Pericardium fibroblast (primary cell): ENCODE measurements around the gene LCE1E. TPM values are rescaled to one million over a fixed set of nuclear protein-coding genes. Genes with fewer than 3 reads are reported as not detected.

Experiments
- total RNA-seq: library from RNA; depleted of rRNA; stranded (reverse); fragments of >200 nt; gene quantifications from 2 replicates; pipeline ENCODE4 v1.2.3, GENCODE V29; 2015

The LCE1E gene
- total RNA-seq, result not detected in 2 replicates

GRCh38 chr1:152786077-152786476 lies at the start of gene LCE1E:
LCE1E (plus strand) TSS chr1:152786257; CDS start chr1:152787300, 1,043 bp downstream.

GRCh38 chr1:152757747-152758146 lies 28.3 kb upstream of the LCE1E start, which contains the start of gene KPRP:
KPRP (plus strand) TSS chr1:152758025; CDS start chr1:152759589, 1,564 bp downstream.

GRCh38 chr1:152774875-152775274 lies 11.2 kb upstream of the LCE1E start, which contains the start of gene LCE1F:
LCE1F (plus strand) TSS chr1:152775140; CDS start chr1:152776372, 1,232 bp downstream.

GRCh38 chr1:152796421-152796820 lies 10.4 kb downstream of the LCE1E start, which contains the start of gene LCE1D:
LCE1D (plus strand) TSS chr1:152796721; CDS start chr1:152797795, 1,074 bp downstream.

GRCh38 chr1:152806576-152806975 lies 20.5 kb downstream of the LCE1E start, which contains the start of gene LCE1C:
LCE1C (minus strand) TSS chr1:152806651; CDS start chr1:152805478, 1,173 bp downstream.

GRCh38 chr1:152811671-152812070 lies 25.6 kb downstream of the LCE1E start, which contains the start of gene LCE1B:
LCE1B (plus strand) TSS chr1:152811971; CDS start chr1:152812447, 476 bp downstream.

GRCh38 chr1:152827173-152827572 lies 41.1 kb downstream of the LCE1E start, which contains the start of gene LCE1A:
LCE1A (plus strand) TSS chr1:152827473; CDS start chr1:152827473, 0 bp downstream.

Other genes with a start within 250 kb of the LCE1E start
- gene LCE3E, start 219.5 kb upstream of the LCE1E start, total RNA-seq, result not detected in 2 replicates
- gene LCE3D, start 205.7 kb upstream of the LCE1E start, total RNA-seq, result not detected in 2 replicates
- gene LCE3C, start 186.0 kb upstream of the LCE1E start, total RNA-seq, result not detected in 2 replicates
- not detected in 2 replicates for gene LCE3B, start 172.4 kb upstream of the LCE1E start, total RNA-seq
- gene LCE3A, start 163.2 kb upstream of the LCE1E start, total RNA-seq, result not detected in 2 replicates
- not detected in 2 replicates for gene LCE2D, start 122.9 kb upstream of the LCE1E start, total RNA-seq
- not detected in 2 replicates for gene LCE2C, start 111.0 kb upstream of the LCE1E start, total RNA-seq
- gene LCE2B, start 100.1 kb upstream of the LCE1E start, total RNA-seq, result not detected in 2 replicates
- not detected in 2 replicates for gene LCE2A, start 87.9 kb upstream of the LCE1E start, total RNA-seq
- gene LCE4A, start 78.1 kb upstream of the LCE1E start, total RNA-seq, result not detected in 2 replicates
- not detected in 2 replicates for gene KPRP, start 28.2 kb upstream of the LCE1E start, total RNA-seq
- not detected in 2 replicates for gene LCE1F, start 11.1 kb upstream of the LCE1E start, total RNA-seq
- gene LCE1D, start 10.5 kb downstream of the LCE1E start, total RNA-seq, result not detected in 2 replicates
- not detected in 2 replicates for gene LCE1C, start 20.4 kb downstream of the LCE1E start, total RNA-seq
- gene LCE1B, start 25.7 kb downstream of the LCE1E start, total RNA-seq, result not detected in 2 replicates
- gene LCE1A, start 41.2 kb downstream of the LCE1E start, total RNA-seq, result not detected in 2 replicates
- gene LCE6A, start 56.6 kb downstream of the LCE1E start, total RNA-seq, result not detected in 2 replicates
- not detected in 2 replicates for gene LCE7A, start 73.7 kb downstream of the LCE1E start, total RNA-seq
- not detected in 2 replicates for gene SMCP, start 92.1 kb downstream of the LCE1E start, total RNA-seq
- not detected in 2 replicates for gene IVL, start 122.3 kb downstream of the LCE1E start, total RNA-seq
- gene SPRR5, start 160.9 kb downstream of the LCE1E start, total RNA-seq, result not detected in 2 replicates
- gene SPRR4, start 184.4 kb downstream of the LCE1E start, total RNA-seq, result not detected in 2 replicates
- not detected in 2 replicates for gene SPRR1A, start 197.8 kb downstream of the LCE1E start, total RNA-seq
- gene SPRR3, start 215.5 kb downstream of the LCE1E start, total RNA-seq, result not detected in 2 replicates
- gene SPRR1B, start 244.9 kb downstream of the LCE1E start, total RNA-seq, result not detected in 2 replicates